ENCODE data around the gene ANAPC10.

GRCh38 chr4:145045180-145045579, 52.8 kb downstream of the ANAPC10 start:
- TF ChIP-seq CTCF (IDR thresholded peaks at IDR 0.05), result no peak
- no peak for TF ChIP-seq POLR2A (IDR thresholded peaks at IDR 0.05)
